ENCODE data around the gene WDR73.

GRCh38 chr15:84638103-84638502 is 16.0 kb downstream of the WDR73 start:
- TF ChIP-seq TAF1 (IDR thresholded peaks at IDR 0.05; ENCODE audit: borderline replicate concordance, insufficient read depth, low read length) (no peak), POLR2AphosphoS5 (IDR thresholded peaks at IDR 0.05; ENCODE audit: low read depth, low read length) (no peak)
